ENCODE results near the gene CD79B. TPM values are rescaled to one million over a fixed set of nuclear protein-coding genes. Genes with fewer than 3 reads are reported as not detected.
"Not testable (repeated sequence)": the region's sequence is repeated elsewhere in the genome, so short reads cannot be mapped to it uniquely, and the experiment has no call there.

Gene CD79B
- total RNA-seq, 2 experiments from 2014 or later: 28.4 to 31.6 TPM

- DNase-seq: no peak
- POLR2A ChIA-PET: no interaction called here
- peaks cover 11% of the 10 kb centered on the region for H3K4me1 Mint-ChIP-seq (ENCODE audit: low read depth)
Measured at GRCh38 chr17:63927464-63928171, 4.5 kb downstream of the CD79B start.

GRCh38 chr17:63926164-63926563 is 6.0 kb downstream of the CD79B start:
- Mint-ChIP-seq H3K27me3 (no peaks in the 10 kb centered on the region), H3K4me3 (no peak overlapping the region), H3K27ac (no peak overlapping the region), H3K4me1 (ENCODE audit: low read depth) (peaks cover 6% of the 10 kb centered on the region), H3K9me3 (no peaks in the 10 kb centered on the region), H3K36me3 (ENCODE audit: low read depth) (peaks cover 2% of the 10 kb centered on the region)
- intact Hi-C loops (cut with micrococcal nuclease): no loop called here
- CTCF ChIA-PET: interaction anchor here (0.6 to 3.6 kb wide), 3 partner anchors 21 to 65 kb away, joined by 3 to 16 read pairs (median 3); no protein-coding TSS in a partner anchor
- ATAC-seq (no peak), DNase-seq (no peak)
- POLR2A ChIA-PET: no interaction called here
- TF ChIP-seq CTCF (IDR thresholded peaks at IDR 0.05): no peak

More at GRCh38 chr17:63927464-63928171, 4.5 kb downstream of the CD79B start:
- Mint-ChIP-seq H3K4me3 (no peak overlapping the region), H3K27me3 (no peaks in the 10 kb centered on the region), H3K36me3 (ENCODE audit: low read depth) (peaks cover 2% of the 10 kb centered on the region), H3K27ac (no peak overlapping the region), H3K9me3 (no peaks in the 10 kb centered on the region)
- intact Hi-C loops (cut with micrococcal nuclease): no loop called here
- no peak for ATAC-seq
- CTCF ChIA-PET: interaction anchor here (1.0 to 3.4 kb wide), 3 partner anchors 9 to 63 kb away, joined by 3 to 23 read pairs (median 17); partner anchors contain the start of gene GH1
- TF ChIP-seq CTCF (IDR thresholded peaks at IDR 0.05): no peak

- Mint-ChIP-seq H3K4me1 (ENCODE audit: low read depth) (peaks cover 1% of the 10 kb centered on the region), H3K36me3 (ENCODE audit: low read depth) (peaks cover 2% of the 10 kb centered on the region), H3K27me3 (no peaks in the 10 kb centered on the region), H3K9me3 (no peaks in the 10 kb centered on the region), H3K27ac (no peak overlapping the region), H3K4me3 (no peak overlapping the region)
- DNase-seq: no peak
- intact Hi-C loops (cut with micrococcal nuclease): no loop called here
- ATAC-seq: no peak
- POLR2A ChIA-PET: no interaction called here
- CTCF ChIA-PET: interaction anchor here (1.1 to 3.6 kb wide), 2 partner anchors 21 to 207 kb away, joined by 3 to 16 read pairs; no protein-coding TSS in a partner anchor
- no peak for TF ChIP-seq CTCF (IDR thresholded peaks at IDR 0.05)
Measured at GRCh38 chr17:63925615-63926014, 6.5 kb downstream of the CD79B start.

- H3K36me3 Mint-ChIP-seq (ENCODE audit: low read depth); H3K4me3 Mint-ChIP-seq; H3K27me3 Mint-ChIP-seq; H3K4me1 Mint-ChIP-seq (ENCODE audit: low read depth); H3K27ac Mint-ChIP-seq; DNase-seq; H3K9me3 Mint-ChIP-seq; ATAC-seq; intact Hi-C loops (cut with micrococcal nuclease): not testable (repeated sequence)
- ChIA-PET CTCF (interaction anchor here (0.8 to 9.7 kb wide), 3 partner anchors 10 to 64 kb away, joined by 3 to 126 read pairs (median 7); partner anchors contain the start of gene CD79B), POLR2A (interaction anchor here (1.0 to 1.2 kb wide), 3 partner anchors 10 to 63 kb away, joined by 3 to 4 read pairs (median 4); partner anchors contain the start of gene CD79B)
Measured at GRCh38 chr17:63922402-63922801, 9.7 kb downstream of the CD79B start.

- H3K9me3 Mint-ChIP-seq; intact Hi-C loops (cut with micrococcal nuclease); DNase-seq; H3K4me1 Mint-ChIP-seq (ENCODE audit: low read depth); ATAC-seq; H3K36me3 Mint-ChIP-seq (ENCODE audit: low read depth); H3K27ac Mint-ChIP-seq; H3K27me3 Mint-ChIP-seq; H3K4me3 Mint-ChIP-seq: not testable (repeated sequence)
- POLR2A ChIA-PET: interaction anchor here (0.6 kb wide), 1 partner anchor 97 kb away, joined by 3 read pairs; no protein-coding TSS in a partner anchor
- CTCF ChIA-PET: interaction anchor here (1.3 to 9.7 kb wide), 12 partner anchors 12 to 227 kb away, joined by 3 to 126 read pairs (median 18); partner anchors contain the start of genes CD79B, ERN1 and GH2
Measured at GRCh38 chr17:63920779-63921178, 11.4 kb downstream of the CD79B start.

- H3K27me3 Mint-ChIP-seq; H3K4me3 Mint-ChIP-seq; intact Hi-C loops (cut with micrococcal nuclease); H3K36me3 Mint-ChIP-seq (ENCODE audit: low read depth); H3K4me1 Mint-ChIP-seq (ENCODE audit: low read depth); H3K27ac Mint-ChIP-seq; ATAC-seq; H3K9me3 Mint-ChIP-seq; DNase-seq: not testable (repeated sequence)
- ChIA-PET CTCF (interaction anchor here (0.6 to 9.7 kb wide), 45 partner anchors 8 to 361 kb away, joined by 3 to 126 read pairs (median 5); partner anchors contain the start of genes CD79B, ERN1, GH2 and PRR29), POLR2A (interaction anchor here (0.7 to 1.2 kb wide), 2 partner anchors 26 to 209 kb away, joined by 3 to 4 read pairs; partner anchors contain the start of gene ERN1)
Measured at GRCh38 chr17:63920050-63920449, 12.1 kb downstream of the CD79B start.

All from activated CD8-positive, alpha-beta T cell treated with anti-CD3 and anti-CD28 coated beads for 36 hours (primary cell).